Activated T-helper 9 cell treated with anti-CD3 and anti-CD28 coated beads, Interleukin-2, amount 50 U/mL, for 16 hours (primary cell): ENCODE data around the gene ALG14.

ENCODE experiments used
- DNase-seq: peaks from one replicate; pipeline ENCODE4 v3.0.0-alpha.2; 2020; ENCODE audit warnings: low read depth

ALG14 gene

GRCh38 chr1:94980582-94981574, 91.9 kb downstream of the ALG14 start:
- no peak for DNase-seq

GRCh38 chr1:94979656-94980581, 92.8 kb downstream of the ALG14 start:
- DNase-seq: no peak

GRCh38 chr1:94979131-94979530, 93.6 kb downstream of the ALG14 start:
- no peak for DNase-seq

DNA sequence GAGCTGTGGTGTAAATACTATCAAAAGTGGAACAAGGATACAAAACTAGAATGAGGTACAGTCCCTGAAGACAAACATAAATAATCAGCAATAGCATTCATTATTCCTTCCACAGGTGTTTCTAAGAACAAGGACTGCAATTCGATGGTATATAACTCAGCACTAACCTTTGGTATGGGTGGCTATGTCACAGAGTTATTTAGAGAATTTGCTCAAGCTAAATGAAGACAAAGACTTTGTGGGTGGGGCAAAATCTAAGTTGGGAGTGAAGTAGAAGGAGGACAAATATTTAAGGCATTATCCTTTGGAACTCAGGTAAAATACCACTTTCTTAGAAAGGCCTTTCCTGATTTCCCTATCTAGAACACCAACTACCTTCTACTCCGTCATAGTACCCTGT, 94.3 kb downstream of the ALG14 start:
- no peak for DNase-seq

DNA sequence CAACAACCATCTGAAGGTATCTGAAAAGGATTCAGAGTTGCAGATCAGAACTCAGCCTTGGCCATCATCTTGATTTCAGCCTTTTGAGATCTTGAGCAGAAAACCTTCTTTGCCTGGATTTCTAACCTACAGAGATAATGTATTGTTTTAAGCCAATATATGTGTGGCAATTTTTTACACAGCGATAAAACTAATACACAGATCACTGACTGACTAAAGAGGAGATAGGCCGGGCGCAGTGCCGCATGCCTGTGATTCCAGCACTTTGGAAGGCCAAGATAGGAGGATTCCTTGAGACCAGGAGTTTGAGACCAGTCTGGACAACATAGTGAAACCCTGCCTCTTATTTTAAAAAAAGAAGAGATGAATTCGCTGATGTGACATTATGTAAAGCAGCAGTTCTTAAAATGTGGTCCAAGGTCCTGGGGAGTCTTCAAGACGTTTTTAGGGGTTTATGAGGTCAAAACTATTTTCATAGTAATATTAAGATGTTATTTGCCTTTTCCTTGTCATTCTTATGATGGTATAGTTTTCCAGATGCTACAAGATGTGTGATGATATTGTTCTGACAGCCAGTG, 95.7 kb downstream of the ALG14 start:
- DNase-seq: no peak

- no peak for DNase-seq
Observed at GRCh38 chr1:94974824-94975223, 97.9 kb downstream of the ALG14 start.

- DNase-seq: no peak
Observed at GRCh38 chr1:94974241-94974640, 98.5 kb downstream of the ALG14 start.

- DNase-seq: no peak
Observed at GRCh38 chr1:94973309-94973922, 99.3 kb downstream of the ALG14 start.

GRCh38 chr1:94971491-94971924, 101.2 kb downstream of the ALG14 start:
- no peak for DNase-seq

DNA sequence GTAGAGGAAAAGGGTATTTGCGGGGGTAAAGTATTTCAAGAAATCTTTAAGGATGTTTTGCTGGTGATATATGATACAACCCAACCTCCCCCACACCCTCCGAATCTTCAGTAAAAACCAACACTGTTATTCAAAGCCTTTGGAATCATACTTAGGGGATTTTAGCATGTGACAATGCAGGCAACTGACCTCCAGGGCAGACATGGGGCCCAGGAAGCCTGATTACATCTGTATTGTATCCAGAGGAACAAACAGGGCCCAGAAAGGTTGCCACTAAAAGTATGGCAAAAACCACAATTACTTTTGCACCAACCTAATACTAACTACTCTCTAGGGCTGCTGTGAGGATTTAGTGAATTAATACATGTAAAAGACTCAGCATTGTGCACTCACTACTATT, 102.0 kb downstream of the ALG14 start:
- no peak for DNase-seq

DNA sequence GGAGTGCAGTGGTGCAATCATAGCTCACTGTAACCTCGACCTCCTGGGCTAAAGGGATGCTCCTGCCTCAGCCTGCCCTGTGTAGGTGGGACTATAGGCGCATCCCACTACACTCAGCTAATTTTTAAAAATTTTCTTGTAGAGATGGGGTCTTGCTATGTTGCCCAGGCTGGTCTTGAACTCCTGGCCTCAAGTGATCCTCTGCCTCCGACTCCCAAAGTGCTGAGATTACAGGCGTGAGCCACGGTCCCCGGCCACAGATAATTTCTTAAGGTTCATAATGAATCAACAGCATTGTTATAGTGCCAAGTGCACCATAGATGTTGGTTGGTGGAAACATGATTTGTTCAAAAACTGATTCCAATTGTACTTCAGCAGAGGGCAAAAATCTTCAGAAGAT, 103.6 kb downstream of the ALG14 start:
- DNase-seq: no peak

DNA sequence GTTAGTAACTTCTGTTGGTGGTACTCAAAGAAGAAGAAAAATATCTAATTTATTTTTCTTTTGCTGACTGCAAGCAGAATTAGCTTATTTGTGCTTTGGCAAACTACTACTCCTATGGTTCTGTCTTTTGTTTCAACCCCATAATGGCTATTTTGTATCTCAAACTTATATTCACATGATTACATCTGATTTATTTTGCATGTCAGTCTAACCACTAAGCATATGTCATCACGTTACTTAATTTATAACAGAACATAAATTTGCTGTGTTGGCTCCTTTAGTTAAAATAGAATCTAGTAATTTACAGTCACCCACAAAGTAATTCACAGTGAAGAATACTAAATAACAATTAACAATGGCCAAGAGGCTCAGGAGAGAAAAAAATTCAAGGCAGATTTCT, 106.7 kb downstream of the ALG14 start:
- no peak for DNase-seq

DNA sequence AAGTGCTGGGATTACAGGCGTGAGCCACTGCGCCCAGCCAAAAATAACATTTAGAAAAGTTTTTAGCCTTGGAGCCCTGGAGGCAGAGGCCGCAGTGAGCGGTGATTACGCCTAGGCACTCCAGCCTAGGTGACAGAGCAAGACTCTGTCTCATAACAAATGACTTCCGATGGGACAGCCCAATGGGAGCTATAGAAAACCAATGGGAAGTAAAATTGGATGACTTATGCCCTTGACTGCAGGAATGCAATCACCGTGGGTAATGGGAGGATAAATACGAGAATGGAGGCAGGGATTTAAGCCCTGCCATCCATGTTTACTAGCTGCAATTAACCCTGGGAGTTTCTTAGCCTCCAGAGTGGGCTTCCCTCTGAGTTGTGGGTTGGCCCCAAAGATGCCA, 108.9 kb downstream of the ALG14 start:
- no peak for DNase-seq

GRCh38 chr1:94962409-94963265, 110.1 kb downstream of the ALG14 start:
- no peak for DNase-seq

DNA sequence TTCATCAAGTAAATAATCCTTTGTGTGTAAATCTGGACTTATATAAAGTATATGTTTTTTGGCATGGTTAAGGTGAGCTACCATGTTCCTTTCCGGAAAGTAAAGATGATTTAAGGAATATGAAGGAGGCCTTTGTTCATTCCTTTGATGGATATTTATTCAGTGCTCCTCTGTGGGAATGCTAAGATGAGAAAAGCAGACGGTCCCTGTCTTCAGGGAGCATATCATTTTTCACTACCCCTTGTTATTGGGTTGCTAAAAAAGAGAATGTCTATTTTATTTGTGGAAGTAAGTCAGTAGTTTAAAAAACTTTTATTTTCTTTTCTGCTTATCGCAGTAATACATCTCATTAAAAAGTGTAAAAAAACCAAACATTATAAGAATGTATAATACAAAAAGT, 110.8 kb downstream of the ALG14 start:
- DNase-seq: no peak

- DNase-seq: no peak
Observed at GRCh38 chr1:94961582-94961981, 111.2 kb downstream of the ALG14 start.

DNA sequence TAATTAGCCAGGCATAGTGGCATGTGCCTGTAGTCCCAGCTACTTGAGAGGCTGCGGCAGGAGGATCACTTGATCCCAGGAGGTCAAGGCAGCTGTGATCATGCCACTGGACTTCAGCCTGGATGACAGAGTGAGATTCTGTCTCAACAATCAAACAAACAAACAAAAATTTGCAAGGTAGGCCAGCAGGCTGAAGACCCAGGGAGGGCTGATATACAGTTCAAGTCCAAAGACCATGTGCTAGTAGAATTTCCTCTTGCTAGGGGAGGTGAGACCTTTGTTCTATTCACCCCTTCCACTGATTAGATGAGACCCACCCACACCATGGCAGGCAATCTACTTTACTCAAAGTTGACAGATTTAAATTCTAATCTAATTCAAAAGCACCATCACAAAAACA, 114.7 kb downstream of the ALG14 start:
- DNase-seq: no peak

DNA sequence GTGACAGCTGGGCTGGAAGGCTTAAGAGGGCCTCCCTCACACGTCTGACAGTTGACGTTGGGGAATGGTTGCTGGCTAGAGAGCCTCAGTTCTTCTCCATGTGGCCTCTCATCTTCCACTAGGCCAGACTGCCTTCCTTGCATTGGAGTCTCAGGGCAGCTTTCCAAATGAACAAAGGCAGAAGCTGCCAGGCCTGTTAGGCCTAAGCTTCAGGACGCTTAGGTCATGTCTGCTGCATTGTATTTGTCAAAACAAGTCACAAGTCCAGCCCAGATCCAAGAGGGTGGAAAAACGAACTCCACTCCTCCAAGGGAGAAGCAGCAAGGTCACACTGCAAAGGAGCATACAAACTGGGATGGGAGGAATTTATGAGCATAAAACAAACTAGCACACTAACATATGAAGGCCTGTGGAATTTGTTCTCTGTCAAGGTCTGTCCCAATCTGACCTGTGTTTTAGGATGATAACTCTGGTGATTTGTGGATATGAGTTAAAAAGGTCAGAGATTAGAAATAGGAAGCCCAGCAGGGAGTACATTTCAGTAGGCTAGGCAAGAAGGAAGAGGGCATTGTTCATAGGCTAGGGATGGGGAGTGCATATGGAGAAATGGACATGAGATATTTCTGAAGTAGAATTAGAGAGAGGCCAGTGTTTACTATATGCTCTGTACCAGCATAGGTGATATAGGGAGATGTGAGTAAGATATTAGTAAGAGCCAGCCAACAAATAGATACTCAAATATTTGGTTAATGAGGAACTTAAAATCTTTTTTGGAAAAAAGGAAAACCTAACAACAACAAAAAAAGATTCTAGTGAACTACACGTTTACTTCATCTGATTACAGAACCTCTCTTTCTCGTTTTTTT, 116.8 kb downstream of the ALG14 start:
- no peak for DNase-seq

- DNase-seq: no peak
Observed at GRCh38 chr1:94954263-94955220, 118.2 kb downstream of the ALG14 start.
